Skin of body (tissue), 2 donors: Measurements from ENCODE around the gene GLB1L. TPM values are rescaled to one million over a fixed set of nuclear protein-coding genes. Genes with fewer than 3 reads are reported as not detected.

Source experiments
- DNase-seq: peaks from one replicate; lab custom pipeline; 2025; lab: John Stamatoyannopoulos, UW
- total RNA-seq: library from RNA; depleted of rRNA; stranded (reverse); fragments of >200 nt; gene quantifications from one replicate; pipeline ENCODE4 v1.2.3, GENCODE V29; 2014

GLB1L gene
- total RNA-seq, 1 donor from 2014 or later, result 6.8 TPM

GRCh38 chr2:219225350-219225749 is 19.9 kb downstream of the GLB1L start:
- DNase-seq, result no peak

GRCh38 chr2:219223831-219224610 is 21.2 kb downstream of the GLB1L start:
- DNase-seq, result no peak

GRCh38 chr2:219221957-219222518 is 23.2 kb downstream of the GLB1L start:
- DNase-seq, result no peak

GRCh38 chr2:219220652-219221402 is 24.4 kb downstream of the GLB1L start:
- DNase-seq, result no peak

- no peak for DNase-seq
These were observed 25.3 kb downstream of the GLB1L start for GRCh38 chr2:219219784-219220532.

GRCh38 chr2:219218732-219219701 is 26.2 kb downstream of the GLB1L start, which contains the start of gene ABCB6:
Gene ABCB6, minus strand, starts transcription at chr2:219218958. Its CDS starts 285 bp downstream, at chr2:219218673.
- peak; percentile 95 for DNase-seq

- DNase-seq, result peak; percentile 61
These were observed 27.0 kb downstream of the GLB1L start for GRCh38 chr2:219218217-219218731.

GRCh38 chr2:219216535-219216915 is 28.7 kb downstream of the GLB1L start:
- DNase-seq, result no peak

- no peak for DNase-seq
These were observed 29.2 kb downstream of the GLB1L start for GRCh38 chr2:219215871-219216534.

GRCh38 chr2:219214786-219215185 is 30.5 kb downstream of the GLB1L start:
- no peak for DNase-seq

GRCh38 chr2:219214141-219214540 is 31.1 kb downstream of the GLB1L start:
- DNase-seq, result no peak

GRCh38 chr2:219213486-219214071 is 31.7 kb downstream of the GLB1L start:
- no peak for DNase-seq

GRCh38 chr2:219213026-219213415 is 32.2 kb downstream of the GLB1L start:
- no peak for DNase-seq

- no peak for DNase-seq
These were observed 34.3 kb downstream of the GLB1L start for GRCh38 chr2:219210886-219211362.

- no peak for DNase-seq
These were observed 34.9 kb downstream of the GLB1L start for GRCh38 chr2:219210196-219210885.

GRCh38 chr2:219209236-219210195 is 35.7 kb downstream of the GLB1L start:
- no peak for DNase-seq
